Suprapubic skin (tissue), 4 donors: ENCODE data around the gene MLXIPL.

Source experiments
- CTCF ChIP-seq, 2 donors: fragments of 200-600 bp in 1 of 2; fragments of 450-650 bp in 1 of 2; sonication (generic) in 1 of 2; IDR thresholded peaks; one replicate each; pipeline ENCODE4 v1.5.1; 2016 to 2019; ENCODE audit warnings: antibody characterized with exemption in 2 of 2, mild to moderate bottlenecking in 1 of 2, moderate library complexity in 1 of 2
- POLR2A ChIP-seq, 2 donors: fragments of 450-650 bp; IDR thresholded peaks; one replicate each; pipeline ENCODE4 v1.6.1; 2017; ENCODE audit warnings: antibody characterized with exemption in 2 of 2, mild to moderate bottlenecking in 2 of 2, moderate library complexity in 2 of 2
- POLR2AphosphoS5 ChIP-seq, 3 donors: sonication (generic); formaldehyde crosslinking; IDR thresholded peaks; one replicate each; pipeline ENCODE4 v1.6.1; 2017; ENCODE audit warnings: antibody characterized with exemption in 3 of 3

- TF ChIP-seq CTCF (IDR thresholded peaks at IDR 0.05) (no peak), POLR2AphosphoS5 (IDR thresholded peaks at IDR 0.05) (no peak), POLR2A (IDR thresholded peaks at IDR 0.05) (no peak)
Measured at GRCh38 chr7:73567140-73567539, 57.2 kb downstream of the MLXIPL start.
